CD14-positive monocyte (primary cell): Measurements from ENCODE around the gene YJU2. TPM values are rescaled to one million over a fixed set of nuclear protein-coding genes. Genes with fewer than 3 reads are reported as not detected.

ENCODE experiments used
- DNase-seq, 3 donors: peaks; one replicate each; pipeline ENCODE4 v3.0.0-alpha.2; 2011 to 2022
- H2AFZ ChIP-seq: 2 replicates; pipeline ENCODE4 v1.6.0; 2012; ENCODE audit warnings: mild to moderate bottlenecking, low read depth, low read length, inconsistent platforms; ENCODE audit not compliant: insufficient read depth, poor library complexity, severe bottlenecking
- H3K27ac ChIP-seq, 2 donors: 1 replicate in 1 of 2; 2 replicates in 1 of 2; pipeline ENCODE4 v1.5.1; 2012 to 2013; ENCODE audit warnings: low read length in 2 of 2, control low read depth in 1 of 2, inconsistent platforms in 1 of 2, low read depth in 1 of 2, mild to moderate bottlenecking in 1 of 2
- H3K27me3 ChIP-seq, 2 donors: one replicate each; pipeline versions ENCODE4 v1.6.0 to v1.6.1; 2011 to 2013; ENCODE audit warnings: low read length in 2 of 2; ENCODE audit not compliant: control insufficient read depth in 2 of 2, insufficient read depth in 2 of 2
- H3K36me3 ChIP-seq, 2 donors: replicated peaks in 1 of 2; 1 replicate in 1 of 2; 2 replicates in 1 of 2; pipeline versions ENCODE4 v1.5.1 to v1.6.1; 2012 to 2013; ENCODE audit warnings: low read length in 2 of 2, control low read depth in 1 of 2, inconsistent platforms in 1 of 2, mild to moderate bottlenecking in 1 of 2; ENCODE audit not compliant: insufficient read depth in 2 of 2, control insufficient read depth in 1 of 2
- H3K4me1 ChIP-seq, 2 donors: 1 replicate in 1 of 2; 2 replicates in 1 of 2; pipeline versions ENCODE4 v1.5.1 to v1.6.1; 2012 to 2013; ENCODE audit warnings: low read length in 2 of 2, control low read depth in 1 of 2, inconsistent platforms in 1 of 2, mild to moderate bottlenecking in 1 of 2, moderate library complexity in 1 of 2; ENCODE audit not compliant: insufficient read depth in 2 of 2, control insufficient read depth in 1 of 2
- H3K4me2 ChIP-seq: replicated peaks from 2 replicates; pipeline ENCODE3; 2012; ENCODE audit warnings: low read length, moderate library complexity, mild to moderate bottlenecking; ENCODE audit not compliant: poor library complexity, severe bottlenecking; ENCODE audit errors: extremely low read depth
- H3K4me3 ChIP-seq, 3 experiments: fragments of 200-600 bp in 1 of 3; sonication (generic) in 1 of 3; replicated peaks in 1 of 3; 1 replicate in 2 of 3; 2 replicates in 1 of 3; pipeline ENCODE4 v1.5.1; 2011 to 2013; ENCODE audit warnings: low read length in 3 of 3, mild to moderate bottlenecking in 3 of 3, control low read depth in 2 of 3, low read depth in 2 of 3, inconsistent platforms in 1 of 3, moderate library complexity in 1 of 3
- H3K79me2 ChIP-seq: 2 replicates; pipeline ENCODE4 v1.6.0; 2012; ENCODE audit warnings: mild to moderate bottlenecking, control low read depth, inconsistent platforms, low read length, moderate library complexity; ENCODE audit not compliant: insufficient read depth
- H3K9ac ChIP-seq: 2 replicates; pipeline ENCODE4 v1.6.0; 2017; ENCODE audit warnings: low read length, mild to moderate bottlenecking; ENCODE audit not compliant: insufficient read depth, poor library complexity, severe bottlenecking
- H3K9me3 ChIP-seq, 2 donors: replicated peaks in 1 of 2; 1 replicate in 1 of 2; 2 replicates in 1 of 2; pipeline versions ENCODE4 v1.5.1 to v1.6.1; 2012 to 2013; ENCODE audit warnings: low read length in 2 of 2, control low read depth in 1 of 2; ENCODE audit not compliant: control insufficient read depth in 1 of 2, insufficient read depth in 1 of 2
- H4K20me1 ChIP-seq: 2 replicates; pipeline ENCODE4 v1.6.0; 2012; ENCODE audit warnings: mild to moderate bottlenecking, low read length, control low read depth, moderate library complexity; ENCODE audit not compliant: insufficient read depth
- H3K27ac Mint-ChIP-seq, 7 donors: one replicate each; pipeline ENCODE4 v1.8.0; 2020; ENCODE audit warnings: mild to moderate bottlenecking in 7 of 7, mixed read lengths in 7 of 7, moderate library complexity in 6 of 7, inconsistent platforms in 2 of 7
- H3K27me3 Mint-ChIP-seq, 3 donors: one replicate each; pipeline ENCODE4 v1.8.0; 2021 to 2022; ENCODE audit warnings: low read depth in 3 of 3, mild to moderate bottlenecking in 3 of 3, mixed read lengths in 3 of 3, moderate library complexity in 3 of 3, inconsistent platforms in 1 of 3
- H3K36me3 Mint-ChIP-seq, 2 donors: one replicate each; pipeline ENCODE4 v1.8.0; 2020; ENCODE audit warnings: mixed read lengths in 2 of 2, inconsistent platforms in 1 of 2, mild to moderate bottlenecking in 1 of 2
- H3K4me1 Mint-ChIP-seq: one replicate; pipeline ENCODE4 v1.8.0; 2020; ENCODE audit warnings: mild to moderate bottlenecking, mixed read lengths
- H3K4me3 Mint-ChIP-seq, 2 donors: one replicate each; pipeline ENCODE4 v1.8.0; 2020; ENCODE audit warnings: mild to moderate bottlenecking in 2 of 2, mixed read lengths in 2 of 2, moderate library complexity in 1 of 2
- H3K9me3 Mint-ChIP-seq, 7 donors: one replicate each; pipeline ENCODE4 v1.8.0; 2020 to 2022; ENCODE audit warnings: mixed read lengths in 7 of 7, mild to moderate bottlenecking in 6 of 7, moderate library complexity in 6 of 7, inconsistent platforms in 2 of 7
- WGBS: methylation state at CpG from one replicate; pipeline ENCODE4 v1.1.5; 2013; ENCODE audit warnings: missing lambda C conversion rate; ENCODE audit not compliant: insufficient coverage; 5-methylcytosine and 5-hydroxymethylcytosine counted together
- intact Hi-C, 2 donors: fragments of 100-400 bp; cut with micrococcal nuclease; formaldehyde crosslinking; loops; one replicate each; pipeline versions ENCODE4 v1.15.0 to v1.15.1; 2023
- polyA minus RNA-seq: library from RNA; depleted of rRNA, polyadenylated mRNA; stranded (reverse); fragments of >200 nt; gene quantifications from 2 replicates; pipeline ENCODE4 v1.2.3, GENCODE V29; 2012
- polyA plus RNA-seq, 3 donors: library from polyadenylated mRNA; depleted of rRNA in 1 of 3; unstranded in 2 of 3; stranded (reverse) in 1 of 3; fragments of 300-500 nt in 2 of 3; fragments of >200 nt in 1 of 3; fragmentation: Illumina TruSeq in 2 of 3; gene quantifications; 1 replicate in 2 of 3; 2 replicates in 1 of 3; pipeline ENCODE4 v1.2.3, GENCODE V29; 2012 to 2021
- total RNA-seq, 12 experiments: library from RNA in 1 of 12; stranded (reverse) in 1 of 12; fragments of 120-200 nt in 1 of 12; gene quantifications; one replicate each; pipeline ENCODE4 v1.2.4 and lab custom pipeline; 2013 to 2026; ENCODE audit warnings: mixed read lengths in 6 of 12, inconsistent platforms in 1 of 12
- TF ChIP-seq, protein P1 (sequence below): fragments of 200-600 bp; IDR thresholded peaks from one replicate; pipeline ENCODE4 v1.8.0; 2022; ENCODE audit warnings: antibody characterized with exemption, mild to moderate bottlenecking

YJU2 gene
- 24.9 TPM for total RNA-seq (2013)
- polyA plus RNA-seq (10 to 100 TPM in 2 of 3 donors, 1 to 10 TPM in 1; 8.6 to 19.3 (median 13.4) TPM), polyA minus RNA-seq (19.8 and 36.6 TPM in 2 replicates), total RNA-seq (lab: John Stamatoyannopoulos, UW) (10.5 to 29.2 (median 21.1) reads per million in 11 experiments)

DNA sequence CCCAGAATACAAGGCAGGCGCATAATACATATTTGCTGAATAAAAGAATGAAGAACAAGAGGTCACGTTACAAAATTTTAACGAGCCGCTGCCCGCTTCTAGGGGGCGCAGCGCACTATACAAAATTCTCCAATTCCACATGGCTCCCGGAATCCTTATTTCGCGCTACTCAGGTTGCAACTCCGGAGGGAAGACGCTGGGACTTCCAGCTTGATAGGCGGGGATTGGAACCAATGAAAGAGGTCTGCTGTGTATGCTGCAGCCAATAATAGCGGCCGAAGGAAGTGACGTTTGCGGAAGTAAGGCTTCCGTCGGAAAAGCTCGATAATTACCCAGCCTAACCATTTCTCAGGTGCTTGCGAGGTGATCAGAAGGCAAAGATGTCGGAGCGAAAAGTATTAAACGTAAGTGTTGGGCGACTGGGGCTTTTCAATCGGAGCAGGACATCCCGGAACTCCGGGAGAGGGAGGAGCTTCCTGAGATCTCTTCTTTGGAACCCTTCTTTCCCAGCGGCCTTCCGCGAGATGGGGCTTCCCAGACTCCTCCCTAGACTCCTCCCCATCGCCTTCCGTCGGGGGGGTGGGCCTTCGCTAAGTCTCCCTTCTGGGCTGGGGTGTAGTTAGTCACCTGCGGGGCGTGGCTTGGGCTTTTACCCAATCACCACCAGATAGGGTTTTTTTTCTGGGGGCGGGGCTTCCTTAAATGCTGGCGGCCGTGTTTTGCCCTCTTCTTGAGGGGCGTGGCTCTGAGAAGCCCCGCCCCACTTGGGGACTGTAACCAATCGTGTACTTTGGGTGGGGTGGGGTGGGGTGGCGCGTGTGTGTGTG is at the start of gene YJU2:
Gene YJU2, plus strand, starts transcription at position 314 of the 827 bp plus-strand sequence. Its CDS starts 67 bp downstream, at position 381.
- peaks cover 1 to 15% (median 9%) of the 10 kb centered on the region in 7 donors for H3K9me3 Mint-ChIP-seq
- Histone ChIP-seq H3K27ac (peak within 1 kb of the TSS; percentile 90 to 100), H3K4me1 (peaks cover 13 to 14% of the 10 kb centered on the region in 2 donors), H2AFZ (peak within 1 kb of the TSS; percentile 97), H3K36me3 (peaks cover 28 to 33% of the 10 kb centered on the region in 2 donors), H3K4me3 (peak within 1 kb of the TSS; percentile 59 to 98 (median 84)), H3K27me3 (no peaks in the 10 kb centered on the region), H3K4me2 (peak within 1 kb of the TSS; percentile 78), H3K79me2 (peaks cover 7% of the 10 kb centered on the region), H4K20me1 (peaks cover 8% of the 10 kb centered on the region), H3K9me3 (peaks cover 2 to 7% of the 10 kb centered on the region in 2 donors), H3K9ac (peak within 1 kb of the TSS; percentile 93)
- TF ChIP-seq, protein P1, sequence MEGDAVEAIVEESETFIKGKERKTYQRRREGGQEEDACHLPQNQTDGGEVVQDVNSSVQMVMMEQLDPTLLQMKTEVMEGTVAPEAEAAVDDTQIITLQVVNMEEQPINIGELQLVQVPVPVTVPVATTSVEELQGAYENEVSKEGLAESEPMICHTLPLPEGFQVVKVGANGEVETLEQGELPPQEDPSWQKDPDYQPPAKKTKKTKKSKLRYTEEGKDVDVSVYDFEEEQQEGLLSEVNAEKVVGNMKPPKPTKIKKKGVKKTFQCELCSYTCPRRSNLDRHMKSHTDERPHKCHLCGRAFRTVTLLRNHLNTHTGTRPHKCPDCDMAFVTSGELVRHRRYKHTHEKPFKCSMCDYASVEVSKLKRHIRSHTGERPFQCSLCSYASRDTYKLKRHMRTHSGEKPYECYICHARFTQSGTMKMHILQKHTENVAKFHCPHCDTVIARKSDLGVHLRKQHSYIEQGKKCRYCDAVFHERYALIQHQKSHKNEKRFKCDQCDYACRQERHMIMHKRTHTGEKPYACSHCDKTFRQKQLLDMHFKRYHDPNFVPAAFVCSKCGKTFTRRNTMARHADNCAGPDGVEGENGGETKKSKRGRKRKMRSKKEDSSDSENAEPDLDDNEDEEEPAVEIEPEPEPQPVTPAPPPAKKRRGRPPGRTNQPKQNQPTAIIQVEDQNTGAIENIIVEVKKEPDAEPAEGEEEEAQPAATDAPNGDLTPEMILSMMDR = peak; percentile 58
- DNase-seq = peak; percentile 99 to 100 (median 100)
- WGBS = 0% methylated on average over 5 of the region's 45 CpGs
- peaks cover 12% of the 10 kb centered on the region for H3K4me1 Mint-ChIP-seq
- peaks cover 0 to 3% (median 0%) of the 10 kb centered on the region in 3 donors for H3K27me3 Mint-ChIP-seq
- peak within 1 kb of the TSS; percentile 83 to 98 for H3K4me3 Mint-ChIP-seq
- intact Hi-C loops = loop anchor here (1.0 to 10.0 kb wide), 6 partner anchors 88 to 225 kb away; partner anchors contain the start of genes CHAF1A (in 1 of the 2), HDGFL2 (in 1 of the 2), MPND (in 1 of the 2) and STAP2 (in 1 of the 2)
- peak within 1 kb of the TSS; percentile 99 to 100 (median 100) for H3K27ac Mint-ChIP-seq
- peaks cover 31 to 37% of the 10 kb centered on the region in 2 donors for H3K36me3 Mint-ChIP-seq

DNA sequence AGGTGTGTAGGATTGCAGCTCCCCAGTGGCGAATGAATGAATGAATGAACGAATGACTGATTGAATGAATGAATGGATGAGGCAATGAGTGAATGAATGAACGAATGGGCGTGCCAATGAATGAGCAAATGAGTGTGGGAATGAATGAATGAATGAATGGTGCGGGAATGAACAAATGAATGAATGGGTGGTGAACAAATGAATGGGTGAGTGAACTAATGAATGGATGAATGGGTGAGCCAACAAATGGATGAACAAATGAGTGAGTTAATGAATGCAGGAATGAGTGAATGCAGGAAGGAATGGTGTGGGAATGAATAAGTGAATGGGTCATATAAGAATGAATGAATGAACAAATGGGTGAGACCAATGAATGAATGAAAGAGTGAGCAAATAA is 49.7 kb upstream of the YJU2 start:
- peak overlapping the region in 1 of 2 donors; percentile 86 for H3K4me3 Mint-ChIP-seq

More for the DNA sequence above, 49.7 kb upstream of the YJU2 start:
- Histone ChIP-seq H3K27ac (no peak overlapping the region), H3K79me2 (no peaks in the 10 kb centered on the region), H3K4me3 (no peak overlapping the region), H3K9me3 (peaks cover 0 to 11% of the 10 kb centered on the region in 2 donors), H4K20me1 (no peaks in the 10 kb centered on the region), H3K4me1 (no peaks in the 10 kb centered on the region), H3K4me2 (no peak overlapping the region), H2AFZ (no peak overlapping the region), H3K9ac (no peak overlapping the region), H3K36me3 (no peaks in the 10 kb centered on the region), H3K27me3 (peaks cover 5 to 24% of the 10 kb centered on the region in 2 donors)
- Mint-ChIP-seq H3K27me3 (peaks cover 20 to 46% (median 38%) of the 10 kb centered on the region in 3 donors), H3K4me1 (no peaks in the 10 kb centered on the region), H3K36me3 (peaks cover 7 to 8% of the 10 kb centered on the region in 2 donors), H3K9me3 (peaks cover 8 to 14% (median 12%) of the 10 kb centered on the region in 7 donors), H3K27ac (no peak overlapping the region)
- TF ChIP-seq, protein P1 = no peak
- DNase-seq = no peak
- WGBS = 86% methylated on average over 5 of the region's 5 CpGs
- intact Hi-C loops = no loop called here
